Thyroid gland (tissue), 4 donors: Measurements from ENCODE around the gene ATP2B1. TPM values are rescaled to one million over a fixed set of nuclear protein-coding genes. Genes with fewer than 3 reads are reported as not detected.

Experiments used
- DNase-seq, 2 donors: peaks; one replicate each; pipeline ENCODE4 v3.0.0-alpha.2; 2019
- H3K27ac ChIP-seq, 3 donors: fragments of 200-600 bp; sonication (generic); 1 replicate in 2 of 3; 2 replicates in 1 of 3; pipeline ENCODE4 v1.5.1; 2016 to 2019; ENCODE audit warnings: mild to moderate bottlenecking in 1 of 3, moderate library complexity in 1 of 3
- H3K27me3 ChIP-seq: fragments of 200-600 bp; sonication (generic); one replicate; pipeline ENCODE4 v1.5.1; 2019
- H3K36me3 ChIP-seq, 2 donors: fragments of 200-600 bp; sonication (generic); one replicate each; pipeline ENCODE4 v1.5.1; 2016 to 2019
- H3K4me1 ChIP-seq, 2 donors: fragments of 200-600 bp; sonication (generic); one replicate each; pipeline ENCODE4 v1.5.1; 2017 to 2019
- H3K4me3 ChIP-seq, 3 donors: fragments of 200-600 bp; sonication (generic); replicated peaks in 1 of 3; 1 replicate in 2 of 3; 2 replicates in 1 of 3; pipeline ENCODE4 v1.5.1; 2016; ENCODE audit warnings: mild to moderate bottlenecking in 1 of 3
- H3K9me3 ChIP-seq: fragments of 200-600 bp; sonication (generic); one replicate; pipeline ENCODE4 v1.5.1; 2017
- POLR2A ChIP-seq, 2 donors: fragments of 450-650 bp; IDR thresholded peaks; one replicate each; pipeline ENCODE4 v1.6.1; 2017; ENCODE audit warnings: antibody characterized with exemption in 2 of 2, mild to moderate bottlenecking in 2 of 2, moderate library complexity in 1 of 2
- WGBS, 2 donors: methylation state at CpG; one replicate each; pipeline ENCODE4 v1.1.5; 2017; 5-methylcytosine and 5-hydroxymethylcytosine counted together
- intact Hi-C: fragments of 100-400 bp; cut with DNase I; formaldehyde crosslinking; loops from one replicate; pipeline ENCODE4 v1.15.1; 2023
- total RNA-seq, 4 donors: library from RNA; depleted of rRNA; stranded (reverse); fragments of >200 nt; gene quantifications; one replicate each; pipeline ENCODE4 v1.2.3, GENCODE V29; 2016
- TF ChIP-seq, protein P1 (sequence below), 6 experiments: fragments of 200-600 bp in 3 of 6; fragments of 450-650 bp in 3 of 6; sonication (generic) in 3 of 6; IDR thresholded peaks; one replicate each; pipeline ENCODE4 v1.5.1; 2016 to 2019; ENCODE audit warnings: antibody characterized with exemption in 6 of 6, mild to moderate bottlenecking in 2 of 6, inconsistent platforms in 1 of 6, moderate library complexity in 1 of 6

ATP2B1 gene
- total RNA-seq, 4 donors from 2014 or later: 34.5 to 66.0 (median 44.4) TPM

DNA sequence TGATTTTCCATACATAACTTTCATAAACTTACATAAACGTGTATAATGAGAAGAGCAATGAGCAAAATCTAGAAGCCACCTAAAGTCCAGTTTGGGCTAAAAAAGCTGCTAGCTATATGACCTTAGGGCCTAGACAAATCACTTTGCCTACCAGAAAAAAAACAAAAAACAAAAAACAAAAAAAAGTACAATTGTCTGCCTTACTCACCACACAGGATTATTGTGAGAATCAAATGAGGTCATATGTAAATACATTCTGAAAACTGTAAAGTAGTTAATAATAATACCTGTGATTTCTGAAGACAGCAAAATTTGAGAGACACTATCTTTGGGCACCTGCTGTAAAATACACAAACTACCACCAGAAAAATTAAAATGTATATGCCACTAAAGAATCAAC, 4.2 kb downstream of the ATP2B1 start:
- WGBS, 2 donors: 91 to 97% methylated on average over 1 of the region's 1 CpG
- TF ChIP-seq POLR2A (IDR thresholded peaks at IDR 0.05): no peak
- TF ChIP-seq, protein P1, sequence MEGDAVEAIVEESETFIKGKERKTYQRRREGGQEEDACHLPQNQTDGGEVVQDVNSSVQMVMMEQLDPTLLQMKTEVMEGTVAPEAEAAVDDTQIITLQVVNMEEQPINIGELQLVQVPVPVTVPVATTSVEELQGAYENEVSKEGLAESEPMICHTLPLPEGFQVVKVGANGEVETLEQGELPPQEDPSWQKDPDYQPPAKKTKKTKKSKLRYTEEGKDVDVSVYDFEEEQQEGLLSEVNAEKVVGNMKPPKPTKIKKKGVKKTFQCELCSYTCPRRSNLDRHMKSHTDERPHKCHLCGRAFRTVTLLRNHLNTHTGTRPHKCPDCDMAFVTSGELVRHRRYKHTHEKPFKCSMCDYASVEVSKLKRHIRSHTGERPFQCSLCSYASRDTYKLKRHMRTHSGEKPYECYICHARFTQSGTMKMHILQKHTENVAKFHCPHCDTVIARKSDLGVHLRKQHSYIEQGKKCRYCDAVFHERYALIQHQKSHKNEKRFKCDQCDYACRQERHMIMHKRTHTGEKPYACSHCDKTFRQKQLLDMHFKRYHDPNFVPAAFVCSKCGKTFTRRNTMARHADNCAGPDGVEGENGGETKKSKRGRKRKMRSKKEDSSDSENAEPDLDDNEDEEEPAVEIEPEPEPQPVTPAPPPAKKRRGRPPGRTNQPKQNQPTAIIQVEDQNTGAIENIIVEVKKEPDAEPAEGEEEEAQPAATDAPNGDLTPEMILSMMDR (IDR thresholded peaks at IDR 0.05): no peak
- Histone ChIP-seq H3K27ac (no peak overlapping the region), H3K36me3 (no peaks in the 10 kb centered on the region), H3K27me3 (no peaks in the 10 kb centered on the region), H3K4me1 (peaks cover 0 to 15% of the 10 kb centered on the region in 2 donors), H3K9me3 (no peaks in the 10 kb centered on the region), H3K4me3 (no peak overlapping the region)
- intact Hi-C loops: no loop called here
- no peak for DNase-seq

DNA sequence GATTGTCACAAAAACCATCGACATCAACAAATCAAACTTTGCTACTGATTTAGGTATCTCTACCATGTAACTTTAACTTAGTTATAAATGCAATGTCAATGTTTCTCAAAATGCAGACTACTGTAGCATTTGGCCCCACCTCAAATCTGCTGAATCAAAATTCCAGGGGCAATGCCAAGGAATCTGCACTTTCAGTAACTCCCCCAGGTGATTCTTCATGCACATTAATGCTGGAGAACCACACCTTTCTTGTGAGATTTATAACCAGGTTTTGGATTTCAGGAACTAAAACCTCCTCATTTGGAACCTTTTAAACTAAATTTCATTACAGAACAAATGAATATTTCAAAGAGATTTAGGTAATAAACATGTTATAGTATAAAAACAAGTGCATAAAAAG, 4.9 kb downstream of the ATP2B1 start:
- H3K9me3 ChIP-seq: no peaks in the 10 kb centered on the region
- H3K36me3 ChIP-seq: no peaks in the 10 kb centered on the region
- TF ChIP-seq POLR2A (IDR thresholded peaks at IDR 0.05): no peak
- TF ChIP-seq, protein P1 (IDR thresholded peaks at IDR 0.05): no peak
- 93 to 95% methylated on average over 1 of the region's 1 CpG for WGBS, 2 donors
- no peak overlapping the region for H3K27ac ChIP-seq
- DNase-seq: no peak
- H3K27me3 ChIP-seq: no peaks in the 10 kb centered on the region
- intact Hi-C loops: no loop called here
- H3K4me3 ChIP-seq: no peak overlapping the region
- peaks cover 0 to 15% of the 10 kb centered on the region in 2 donors for H3K4me1 ChIP-seq

DNA sequence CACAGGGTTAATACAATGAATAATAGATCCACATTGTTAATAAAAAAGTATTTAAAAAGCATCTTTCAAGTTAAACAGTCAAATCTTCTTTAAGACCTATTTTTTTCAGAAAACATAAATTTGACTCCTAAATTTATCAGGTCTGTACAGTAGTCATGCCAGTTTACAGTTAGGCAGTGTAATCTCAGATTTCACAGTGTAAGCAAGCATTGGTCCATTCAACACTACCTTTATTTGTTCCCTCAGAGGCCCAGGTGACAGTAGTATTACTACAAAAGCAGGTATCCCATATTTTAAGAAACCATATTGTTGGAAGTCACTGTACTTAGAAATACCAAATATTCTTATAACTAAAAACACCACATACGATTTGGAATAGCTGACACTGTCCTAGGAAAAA, 6.1 kb downstream of the ATP2B1 start:
- intact Hi-C loops: no loop called here
- Histone ChIP-seq H3K36me3 (no peaks in the 10 kb centered on the region), H3K27me3 (no peaks in the 10 kb centered on the region), H3K4me3 (no peak overlapping the region), H3K27ac (no peak overlapping the region), H3K4me1 (peaks cover 0 to 15% of the 10 kb centered on the region in 2 donors), H3K9me3 (no peaks in the 10 kb centered on the region)
- WGBS, 2 donors: 95 to 97% methylated on average over 1 of the region's 1 CpG
- DNase-seq: no peak
- TF ChIP-seq, protein P1 (IDR thresholded peaks at IDR 0.05): no peak

DNA sequence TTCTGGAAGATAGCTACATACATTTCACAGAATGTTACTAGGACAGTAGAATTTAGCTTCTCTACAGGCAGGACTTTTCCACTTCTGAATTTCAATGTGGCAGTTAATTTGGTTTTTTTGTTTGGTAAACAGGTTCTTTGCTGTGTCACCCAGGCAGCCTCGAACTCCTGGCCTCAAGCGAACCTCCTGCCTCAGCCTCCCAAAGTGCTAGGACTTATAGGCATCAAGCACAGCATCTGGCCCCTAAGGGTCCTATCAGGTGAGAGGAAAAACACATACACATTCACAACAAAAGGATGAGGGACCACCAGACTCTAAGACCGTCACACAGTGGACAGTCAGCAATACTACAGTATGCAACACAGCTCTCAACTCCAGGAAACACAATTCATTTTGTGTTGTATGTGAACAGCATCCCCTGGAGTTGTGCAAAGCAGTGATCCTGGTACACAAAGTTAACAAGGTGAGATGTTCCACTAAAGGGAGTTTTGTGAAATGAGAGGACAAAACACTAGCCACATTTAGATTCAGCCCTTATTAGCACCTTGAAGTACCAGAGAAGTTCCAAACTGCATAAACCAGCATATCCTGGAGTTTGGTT, 6.9 kb downstream of the ATP2B1 start:
- Histone ChIP-seq H3K36me3 (no peaks in the 10 kb centered on the region), H3K4me1 (peaks cover 0 to 7% of the 10 kb centered on the region in 2 donors), H3K27me3 (no peaks in the 10 kb centered on the region), H3K4me3 (no peak overlapping the region), H3K27ac (no peak overlapping the region), H3K9me3 (no peaks in the 10 kb centered on the region)
- intact Hi-C loops: no loop called here
- TF ChIP-seq, protein P1 (IDR thresholded peaks at IDR 0.05): no peak
- no peak for TF ChIP-seq POLR2A (IDR thresholded peaks at IDR 0.05)
- no peak for DNase-seq
- 96 to 100% methylated on average over 3 of the region's 3 CpGs for WGBS, 2 donors

DNA sequence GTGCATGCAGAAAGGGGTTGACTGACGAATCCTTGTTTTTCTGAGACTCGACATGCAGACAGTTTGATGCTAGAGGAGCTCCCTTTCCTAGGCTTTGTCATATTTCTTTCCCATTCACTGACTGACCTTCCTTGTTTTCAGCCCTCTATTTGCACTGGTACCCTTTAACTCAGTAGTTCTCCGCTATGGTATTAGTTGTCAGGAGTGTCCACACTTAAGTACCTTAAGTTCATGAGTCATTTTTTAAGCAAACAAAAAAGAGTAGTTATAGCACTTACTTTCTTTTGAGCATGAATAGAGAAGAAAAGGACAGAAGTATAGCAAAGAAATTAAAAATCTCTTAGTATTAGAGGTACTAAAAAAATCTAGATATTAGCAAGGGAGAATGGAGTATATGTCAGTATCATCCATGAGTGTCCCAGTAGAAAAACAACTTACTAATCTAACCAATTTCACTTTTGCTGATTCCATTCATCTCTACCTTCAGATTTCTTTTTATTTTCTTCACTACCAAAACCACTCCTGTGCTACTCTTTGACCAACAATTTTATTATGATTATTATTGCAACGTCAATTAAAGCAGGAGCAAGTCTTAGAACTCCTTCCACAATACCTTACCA, 8.3 kb downstream of the ATP2B1 start:
- Histone ChIP-seq H3K9me3 (no peaks in the 10 kb centered on the region), H3K27me3 (no peaks in the 10 kb centered on the region), H3K4me3 (no peak overlapping the region), H3K4me1 (peaks cover 0 to 3% of the 10 kb centered on the region in 2 donors), H3K36me3 (no peaks in the 10 kb centered on the region), H3K27ac (no peak overlapping the region)
- no peak for DNase-seq
- intact Hi-C loops: no loop called here
- WGBS, 2 donors: 94% methylated on average over 4 of the region's 4 CpGs
- no peak for TF ChIP-seq POLR2A (IDR thresholded peaks at IDR 0.05)
- TF ChIP-seq, protein P1 (IDR thresholded peaks at IDR 0.05): no peak
